Measurements from ENCODE around the gene TECPR2.
"Not testable (repeated sequence)": the region's sequence is repeated elsewhere in the genome, so short reads cannot be mapped to it uniquely, and the experiment has no call there.

TECPR2 gene

DNA sequence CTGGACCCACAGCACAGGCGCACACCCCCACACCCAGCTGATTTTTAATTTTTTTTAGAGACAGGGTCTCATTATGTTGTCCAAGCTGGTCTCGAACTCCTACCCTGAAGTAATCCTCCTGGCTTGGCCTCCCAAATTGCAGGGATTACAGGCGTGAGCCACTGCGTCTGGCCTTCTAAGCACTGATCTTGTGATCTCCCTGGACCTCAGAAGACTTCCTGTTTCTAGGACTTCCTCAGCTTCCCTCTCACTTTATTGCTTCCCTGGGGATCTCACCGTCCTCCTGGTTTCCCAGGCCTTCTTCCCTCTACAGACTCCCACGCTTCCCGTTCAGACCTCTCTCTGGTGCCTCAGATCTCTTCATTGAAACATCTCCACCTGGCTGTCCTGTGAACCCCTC, 29.4 kb upstream of the TECPR2 start:
- no peak for DNase-seq

DNA sequence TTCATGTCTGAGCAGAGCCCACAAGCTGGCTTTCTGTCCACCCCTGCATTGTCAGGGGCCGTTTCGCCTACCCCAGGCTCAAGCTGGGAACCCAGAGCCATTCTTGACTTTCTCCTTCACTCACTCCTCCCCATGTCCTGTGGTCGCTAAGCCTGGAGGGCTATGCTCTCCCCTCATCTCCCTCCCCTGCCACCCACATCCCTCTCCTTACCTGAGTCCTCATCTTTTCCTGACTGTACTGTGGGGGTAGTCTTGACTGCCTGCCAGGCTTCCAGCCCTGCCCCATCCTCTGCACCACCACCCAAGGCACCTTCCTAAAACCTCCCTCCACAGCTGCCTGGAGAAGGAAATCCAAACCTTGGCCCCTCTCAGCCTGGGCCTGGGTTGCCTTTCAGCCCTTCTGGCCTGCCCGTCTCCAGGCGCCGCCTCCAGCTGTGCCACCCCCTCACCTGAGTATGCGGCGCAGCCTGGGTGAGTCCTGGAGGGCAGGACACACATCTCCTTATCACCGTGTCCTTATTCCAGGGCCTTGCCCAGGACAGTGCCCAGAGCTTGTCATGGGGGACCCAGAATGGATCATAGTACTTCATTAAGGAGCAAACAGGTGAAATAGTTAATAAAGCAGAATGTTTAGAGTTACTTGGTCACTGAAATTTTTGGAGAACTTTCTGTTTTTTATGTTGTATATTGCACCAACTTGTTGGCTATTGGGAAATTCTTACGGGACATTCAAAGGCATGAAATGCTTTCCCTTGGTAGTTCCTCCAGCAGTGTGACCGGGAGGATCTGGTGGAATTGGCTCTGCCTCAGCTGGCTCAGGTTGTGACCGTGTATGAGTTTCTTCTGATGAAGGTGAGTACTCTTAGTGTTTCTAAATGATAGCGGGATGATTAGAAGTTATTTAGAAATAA, 28.7 kb upstream of the TECPR2 start:
- no peak for DNase-seq

GRCh38 chr14:102335163-102335562, 27.6 kb upstream of the TECPR2 start:
- no peak for DNase-seq

GRCh38 chr14:102338724-102339123, 24.0 kb upstream of the TECPR2 start:
- DNase-seq, result no peak

GRCh38 chr14:102341566-102341965, 21.2 kb upstream of the TECPR2 start:
- no peak for DNase-seq

DNA sequence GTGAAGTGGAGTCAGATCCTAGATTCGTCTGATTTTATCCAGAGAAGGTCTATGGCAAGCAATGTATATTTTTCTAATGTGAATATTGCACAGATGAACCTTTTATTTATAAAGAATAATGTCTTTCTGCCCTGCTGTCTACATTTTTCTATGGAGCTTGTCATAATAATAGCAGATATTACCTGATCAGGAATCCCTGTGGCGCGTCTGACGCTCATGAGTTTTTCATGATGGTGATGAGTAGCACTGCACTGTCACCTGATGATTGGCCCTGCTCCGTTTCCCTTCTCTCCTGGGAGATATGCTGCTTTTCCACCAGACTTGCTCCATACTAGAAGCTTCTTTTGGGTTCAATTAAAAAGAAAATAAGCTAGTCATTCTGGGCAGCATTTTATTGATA, 20.5 kb upstream of the TECPR2 start:
- no peak for DNase-seq

DNA sequence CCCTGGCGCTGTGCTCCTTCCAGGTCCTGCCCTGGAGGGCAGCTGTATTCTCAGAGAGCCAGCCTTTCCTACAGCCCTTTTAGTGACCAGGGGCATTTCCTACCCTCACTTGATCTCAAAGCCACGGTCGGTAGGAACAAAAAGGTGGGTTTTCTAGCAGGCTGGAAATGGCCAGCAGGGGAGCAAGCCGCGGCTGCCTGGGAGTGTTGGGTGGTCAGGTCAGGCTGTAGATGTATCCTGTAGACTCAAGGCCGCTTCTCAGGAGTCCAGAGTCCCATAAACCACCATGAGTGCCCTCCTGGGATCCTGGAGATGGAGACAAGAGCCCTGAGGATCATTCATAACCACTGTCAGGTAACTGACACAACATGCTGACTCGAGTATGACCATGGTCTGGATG, 18.7 kb upstream of the TECPR2 start:
- no peak for DNase-seq

DNA sequence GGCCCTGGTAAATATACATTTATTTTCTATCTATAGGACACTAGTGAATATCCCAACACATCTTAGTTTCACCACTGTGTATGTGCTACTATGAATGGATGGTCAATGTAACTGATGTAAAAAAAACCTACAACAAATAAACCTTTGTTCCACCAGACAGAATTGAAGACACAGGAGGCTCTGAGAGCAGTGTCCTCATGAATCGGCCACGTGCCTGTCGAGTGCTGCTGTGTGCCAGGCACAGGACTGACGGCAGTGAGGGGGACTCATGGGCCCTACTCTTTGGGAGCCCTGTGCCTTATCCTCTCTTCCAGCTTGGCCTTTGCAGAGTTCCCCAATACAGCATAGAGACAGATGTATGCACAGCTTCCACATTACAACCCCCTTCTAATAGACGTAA, 18.3 kb upstream of the TECPR2 start:
- DNase-seq, result no peak

- no peak for DNase-seq
Measured at GRCh38 chr14:102345232-102345631, 17.5 kb upstream of the TECPR2 start.

DNA sequence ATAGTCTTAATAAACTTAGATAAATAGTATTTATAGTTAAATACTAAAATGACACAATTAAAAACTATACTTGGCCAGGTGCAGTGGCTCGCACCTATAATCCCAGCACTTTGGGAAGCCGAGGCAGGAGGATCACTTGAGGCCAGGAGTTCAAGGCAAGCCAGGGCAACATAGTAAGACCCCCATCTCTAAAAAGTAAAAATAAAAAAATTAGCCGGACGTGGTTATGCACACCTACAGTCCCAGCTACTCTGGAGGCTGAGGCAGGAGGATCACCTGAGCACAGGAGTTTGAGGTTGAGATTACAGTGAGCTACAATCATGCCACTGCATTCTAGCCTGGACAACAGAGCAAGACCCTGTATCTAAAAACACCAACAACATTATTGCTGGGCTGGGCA, 16.1 kb upstream of the TECPR2 start:
- DNase-seq, result no peak

- DNase-seq, result no peak
Measured at GRCh38 chr14:102348376-102348775, 14.4 kb upstream of the TECPR2 start.

DNA sequence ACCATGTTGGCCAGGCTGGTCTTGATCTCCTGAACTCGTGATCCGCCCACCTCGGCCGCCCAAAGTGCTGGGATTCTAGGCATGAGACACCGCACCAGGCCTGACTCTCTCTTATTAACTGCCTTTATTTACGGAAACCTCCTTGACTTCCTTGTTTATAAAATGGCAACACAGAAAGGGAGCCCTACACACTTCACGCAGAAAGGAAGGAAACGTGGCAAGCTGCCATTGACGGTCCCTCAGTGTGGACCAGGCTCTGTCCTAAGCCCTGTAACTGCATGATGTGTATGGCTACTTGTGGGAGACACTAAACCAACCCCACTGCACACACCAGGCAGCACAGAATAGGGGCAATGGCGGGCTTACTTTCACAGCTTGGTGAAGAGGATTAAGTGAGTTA, 11.7 kb upstream of the TECPR2 start:
- DNase-seq, result no peak

DNA sequence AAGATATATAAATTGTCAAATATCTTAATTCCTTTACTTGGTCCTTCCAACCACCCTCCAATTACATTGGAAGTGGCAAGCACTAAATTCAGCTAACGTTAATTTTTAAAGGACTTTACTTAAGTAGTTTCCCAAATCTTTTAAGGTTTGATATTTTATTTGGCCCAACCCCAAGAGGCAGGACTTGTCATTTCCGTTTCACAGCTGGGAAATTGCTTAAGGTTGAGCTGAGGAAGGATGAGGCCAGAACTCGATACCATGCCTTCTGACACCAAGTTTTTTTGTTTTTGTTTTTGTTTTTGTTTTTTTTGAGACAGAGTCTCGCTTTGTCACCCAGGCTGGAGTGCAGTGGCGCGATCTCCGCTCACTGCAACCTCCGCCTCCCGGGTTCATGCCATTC, 11.1 kb upstream of the TECPR2 start:
- not testable (repeated sequence) for DNase-seq

DNA sequence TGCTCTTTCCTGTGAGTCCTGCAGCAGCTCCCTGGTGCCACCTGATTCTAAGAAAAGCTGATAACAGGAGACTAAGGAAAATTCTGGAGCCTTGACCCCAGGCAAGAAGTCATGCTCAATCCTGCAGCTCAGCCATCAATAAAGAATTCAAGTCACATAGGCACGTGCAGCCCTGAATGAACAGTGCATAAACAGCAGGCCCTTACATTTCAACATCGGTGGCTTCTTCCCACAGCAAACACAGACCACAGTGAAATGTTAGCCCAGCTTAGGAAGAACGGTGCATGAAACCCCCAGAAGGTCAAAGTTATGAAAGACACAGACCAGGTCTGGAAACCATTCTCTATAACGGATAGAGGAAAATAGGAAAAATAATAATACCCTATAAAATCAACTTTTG, 10.5 kb upstream of the TECPR2 start:
- no peak for DNase-seq

DNA sequence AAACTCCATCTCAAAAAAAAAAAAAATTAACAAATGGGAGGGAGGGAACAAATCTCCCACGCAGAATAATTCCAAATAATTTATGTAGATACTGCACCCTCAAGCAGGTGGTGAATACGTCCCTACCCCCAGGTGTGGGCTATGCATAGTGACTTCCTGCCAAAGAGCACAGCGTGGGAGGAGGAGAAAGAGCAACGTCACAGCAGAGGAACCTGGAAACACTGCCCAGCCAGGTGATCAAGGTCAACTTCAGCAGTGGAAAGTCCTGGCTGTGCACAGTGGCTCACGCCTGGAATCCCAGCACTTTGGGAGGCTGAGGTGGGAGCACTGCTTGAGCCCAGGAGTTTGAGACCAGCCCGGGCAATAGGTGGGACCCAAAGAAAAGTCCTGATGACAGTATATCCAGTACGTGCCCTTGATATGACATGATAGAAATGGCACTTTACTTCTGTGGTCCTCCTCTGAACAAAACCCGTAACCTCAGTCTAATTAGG, 9.6 kb upstream of the TECPR2 start:
- DNase-seq, result no peak

- no peak for DNase-seq
Measured at GRCh38 chr14:102356280-102356679, 6.5 kb upstream of the TECPR2 start.

- no peak for DNase-seq
Measured at GRCh38 chr14:102359341-102359740, 3.4 kb upstream of the TECPR2 start.

- no peak for DNase-seq
Measured at GRCh38 chr14:102360388-102360787, 2.4 kb upstream of the TECPR2 start.

DNA sequence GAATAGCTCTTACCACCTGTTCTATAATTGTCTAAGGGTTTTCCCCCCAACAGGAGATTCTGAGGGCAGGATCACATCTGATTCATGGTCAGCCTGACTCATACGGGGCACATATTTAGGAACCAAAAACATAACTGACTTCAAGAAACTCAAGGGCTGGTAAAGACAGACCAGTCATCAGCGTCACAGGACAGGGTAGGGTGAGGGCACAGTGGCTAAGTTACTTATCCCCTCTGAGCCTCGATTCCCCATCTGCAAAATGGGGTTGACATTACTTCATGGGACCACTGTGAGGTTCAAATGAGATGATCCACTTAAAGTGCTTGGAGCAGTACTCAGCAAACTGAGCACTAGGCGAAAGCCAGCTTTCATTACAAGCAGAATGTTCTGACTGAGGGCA, 657 bp upstream of the TECPR2 start:
- DNase-seq, result no peak

DNA sequence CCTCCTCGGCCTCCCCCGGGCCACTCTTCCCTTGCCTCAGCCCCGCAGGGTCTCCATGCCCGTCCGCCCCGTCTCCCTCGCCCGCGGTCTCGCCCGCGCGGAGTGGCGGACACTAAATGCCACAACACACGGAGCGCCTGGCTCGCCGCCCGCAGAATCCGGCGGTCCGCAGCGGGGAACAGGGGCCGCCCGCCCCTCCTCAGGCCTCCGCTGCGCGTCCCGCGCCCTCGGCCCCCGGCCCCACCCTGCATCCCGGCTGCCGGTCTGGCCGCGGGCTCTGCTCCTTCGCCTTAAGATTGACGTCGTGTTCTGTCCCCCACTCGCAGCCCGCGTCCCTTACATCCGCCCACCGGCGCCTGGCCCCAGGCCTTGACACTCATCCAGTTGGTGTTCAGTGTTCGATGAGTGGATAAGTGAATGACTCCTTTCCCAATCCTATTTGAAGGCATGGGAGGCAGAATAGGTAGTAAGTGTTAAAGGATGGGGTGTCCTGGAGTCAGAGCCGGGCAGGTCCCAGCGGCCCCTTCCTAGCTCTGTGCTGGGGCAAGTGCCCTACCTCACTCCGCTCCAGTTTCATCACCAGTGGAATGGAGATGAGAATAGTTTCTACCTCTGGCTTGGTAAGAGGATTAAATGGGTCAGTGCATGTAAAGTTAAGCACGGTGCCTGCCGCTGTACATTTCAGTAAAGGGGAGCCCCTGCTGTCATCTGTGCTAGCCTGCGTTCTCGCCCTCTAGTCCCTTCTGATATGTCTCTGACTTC, 622 bp downstream of the TECPR2 start:
- no peak for DNase-seq

GRCh38 chr14:102370305-102370809, 7.6 kb downstream of the TECPR2 start:
- no peak for DNase-seq

DNA sequence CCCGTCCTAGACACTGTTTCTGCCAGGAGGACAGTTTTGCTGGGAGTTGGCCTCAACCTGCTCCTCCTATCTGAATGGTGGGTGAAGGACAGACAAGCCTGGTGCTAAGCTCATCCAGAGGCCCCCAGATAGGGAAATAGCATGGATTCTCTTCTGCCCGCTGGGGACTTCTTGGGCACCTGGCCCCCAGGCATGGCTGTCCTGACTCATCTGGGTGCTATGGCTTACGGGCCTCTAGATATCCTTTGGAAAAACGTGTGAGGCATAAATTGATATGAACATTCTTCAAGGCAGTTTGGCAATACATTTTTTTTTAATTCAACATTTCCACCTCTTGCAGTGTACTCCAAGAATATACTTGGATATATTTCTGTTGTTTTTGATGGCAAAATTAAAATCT, 8.6 kb downstream of the TECPR2 start:
- DNase-seq, result no peak

DNA sequence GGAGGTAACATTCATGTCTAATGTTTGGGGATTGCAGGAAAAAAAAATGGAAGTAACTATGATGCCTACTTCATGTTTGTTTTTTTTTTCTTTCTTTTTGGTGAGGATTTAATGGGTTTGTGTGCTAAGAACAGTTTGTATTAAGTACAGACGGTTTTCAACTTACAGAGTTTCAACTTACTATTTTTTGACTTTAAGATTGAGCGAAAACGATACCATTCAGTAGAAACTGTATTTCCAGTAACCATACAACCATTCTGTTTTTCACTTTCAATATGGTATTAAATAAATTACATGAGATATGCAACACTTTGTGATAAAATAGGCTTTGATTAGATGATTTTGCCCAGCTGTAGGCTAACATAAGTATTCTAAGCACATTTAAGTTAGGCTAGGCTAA, 10.4 kb downstream of the TECPR2 start:
- DNase-seq, result no peak

DNA sequence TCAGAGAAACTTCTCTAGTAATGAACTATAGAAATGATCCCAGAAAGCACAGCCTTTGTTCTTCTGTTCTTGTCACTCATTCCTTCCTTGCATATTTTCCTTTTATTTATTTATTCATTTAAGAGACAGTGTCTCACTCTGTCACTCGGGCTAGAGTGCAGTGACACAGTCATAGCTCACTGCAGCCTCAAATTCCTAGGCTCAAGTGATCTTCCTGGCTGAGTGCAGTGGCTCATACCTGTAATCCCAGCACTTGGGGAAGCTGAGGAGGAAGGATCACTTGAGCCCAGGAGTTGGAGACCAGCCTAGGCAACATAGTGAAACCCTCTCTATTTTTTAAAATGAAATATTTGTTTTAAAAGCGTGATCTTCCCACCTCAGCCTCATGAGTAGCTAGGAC, 11.5 kb downstream of the TECPR2 start:
- DNase-seq, result no peak
